Dedifferentiated amniotic fluid mesenchymal stem cell (primary cell): ENCODE data around the gene HCRTR1.

ENCODE experiments used
- DNase-seq: peaks from one replicate; pipeline ENCODE4 v3.0.0-alpha.2; 2016; ENCODE audit errors: extremely low spot score

Gene HCRTR1

DNA sequence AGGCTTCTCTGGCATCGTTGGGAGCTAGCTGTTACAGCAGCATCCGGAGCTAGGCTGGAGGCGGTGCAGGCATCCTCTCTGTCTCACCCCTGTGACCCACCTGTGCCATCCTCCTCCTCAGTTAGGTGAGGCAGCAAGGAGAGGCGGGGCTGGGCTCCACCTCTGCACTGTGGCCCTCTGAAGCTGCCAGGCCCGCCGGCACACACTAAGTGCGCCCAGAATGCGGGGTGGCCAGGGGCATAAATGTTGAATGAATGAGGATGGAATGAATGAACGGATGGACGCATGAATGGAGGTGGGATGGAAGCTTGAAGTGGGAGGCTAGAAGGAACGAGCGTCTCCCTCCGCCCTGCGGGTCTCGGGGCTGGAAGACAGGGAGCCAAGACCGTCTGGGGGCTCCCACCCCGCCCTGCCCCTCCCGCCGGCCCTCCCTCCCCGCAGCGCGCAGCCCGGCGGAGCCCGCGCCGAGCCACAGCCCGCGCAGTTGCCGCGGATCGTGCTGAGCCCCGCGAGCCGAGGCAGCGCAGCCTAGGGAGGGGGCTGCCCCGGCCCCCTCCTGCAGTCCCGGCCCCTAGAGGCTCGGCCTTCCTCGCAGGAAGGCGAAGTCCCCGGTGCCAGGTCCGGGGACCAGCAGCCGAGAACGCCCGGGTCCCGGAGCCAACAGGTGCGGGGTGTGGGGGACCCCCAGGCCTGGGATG is at the start of gene HCRTR1:
HCRTR1 (plus strand) TSS at position 472 of the 698 bp plus-strand sequence. CDS start 1,504 bp downstream, outside the sequence.
- no peak for DNase-seq

DNA sequence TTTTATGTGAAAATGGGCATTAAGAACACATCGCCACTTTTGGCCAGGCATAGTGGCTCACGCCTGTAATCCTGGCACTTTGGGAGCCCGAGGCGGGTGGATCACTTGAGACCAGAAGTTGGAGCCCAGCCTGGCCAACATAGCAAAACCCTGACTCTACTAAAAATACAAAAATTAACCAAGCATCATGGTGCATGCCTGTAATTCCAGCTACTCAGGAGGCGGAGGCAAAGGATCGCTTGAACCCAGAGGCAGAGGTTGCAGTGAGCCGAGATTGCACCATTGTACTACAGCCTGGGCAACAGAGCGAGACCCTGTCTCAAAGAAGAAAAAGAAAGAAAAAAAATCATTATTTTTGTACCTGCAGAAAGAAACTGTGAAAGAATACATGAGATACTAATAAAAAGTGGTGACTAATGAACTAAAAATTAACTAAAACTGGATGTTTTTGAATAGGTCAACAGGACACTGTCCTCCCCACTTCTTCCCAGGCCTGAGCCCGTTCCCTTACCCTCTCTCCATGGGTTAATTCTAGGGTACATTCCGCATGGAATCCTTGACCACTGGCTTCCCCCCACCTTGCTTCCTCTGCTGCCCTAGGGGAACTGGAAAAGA is 49.4 kb upstream of the HCRTR1 start:
- DNase-seq, result peak; percentile 25

DNA sequence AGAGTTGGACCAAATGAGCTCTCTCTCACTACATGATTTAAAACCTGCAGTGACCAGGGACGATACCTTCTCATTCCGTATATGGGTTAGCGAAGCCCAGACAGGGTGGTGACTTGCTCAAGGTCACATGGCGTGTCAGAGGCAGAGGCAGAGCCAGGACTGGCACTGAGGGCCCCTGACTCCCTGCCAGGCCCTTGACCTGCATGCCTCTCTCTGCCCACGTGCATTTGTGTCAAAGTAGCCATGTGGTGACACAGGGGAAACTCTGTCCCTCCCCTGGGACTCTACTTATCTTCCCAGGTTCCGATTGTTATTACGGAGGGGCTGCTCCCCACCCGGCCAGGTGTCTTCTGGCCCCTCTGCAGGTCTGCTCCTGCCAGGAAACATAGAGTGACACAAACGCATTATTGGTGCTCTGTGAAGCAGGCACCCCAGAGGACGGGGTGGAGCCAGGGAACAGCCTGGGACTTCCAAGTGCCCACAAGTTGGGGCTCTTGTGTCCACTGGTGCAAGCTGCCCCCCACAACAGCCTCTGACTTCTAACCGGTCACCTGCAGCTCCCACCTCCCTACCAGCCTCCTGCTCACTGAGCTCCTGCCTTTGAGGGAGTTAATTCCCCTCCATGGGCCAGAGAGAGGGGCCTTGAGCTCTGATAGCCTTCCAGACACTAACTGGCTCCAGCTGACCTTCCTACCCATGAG is 48.4 kb upstream of the HCRTR1 start:
- DNase-seq, result no peak

GRCh38 chr1:31569596-31570173 is 47.8 kb upstream of the HCRTR1 start:
- DNase-seq, result no peak

DNA sequence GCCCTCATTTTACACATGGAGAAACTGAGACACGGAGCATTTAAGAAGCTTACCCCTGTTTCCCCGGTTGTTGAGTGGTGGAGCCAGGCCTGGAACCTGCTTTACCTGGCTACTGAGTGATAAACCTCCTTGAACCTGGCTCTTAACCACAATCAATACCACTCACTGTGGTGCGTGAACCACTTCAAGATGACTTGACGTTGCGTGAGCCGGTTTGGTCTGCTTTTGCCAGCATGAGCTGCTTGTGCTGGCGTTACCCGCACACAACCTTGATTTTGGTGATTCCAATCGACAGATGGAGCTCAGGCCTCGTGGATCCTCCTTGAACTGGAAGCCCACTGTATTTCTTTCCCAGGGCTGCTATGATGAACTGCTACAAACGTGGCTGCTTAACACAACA is 47.3 kb upstream of the HCRTR1 start:
- no peak for DNase-seq

- no peak for DNase-seq
These were observed 46.6 kb upstream of the HCRTR1 start for GRCh38 chr1:31570906-31571305.

GRCh38 chr1:31571340-31572295 is 45.9 kb upstream of the HCRTR1 start:
- DNase-seq, result no peak

GRCh38 chr1:31572323-31573104 is 45.0 kb upstream of the HCRTR1 start:
- DNase-seq, result no peak

GRCh38 chr1:31573261-31573660 is 44.2 kb upstream of the HCRTR1 start:
- no peak for DNase-seq

DNA sequence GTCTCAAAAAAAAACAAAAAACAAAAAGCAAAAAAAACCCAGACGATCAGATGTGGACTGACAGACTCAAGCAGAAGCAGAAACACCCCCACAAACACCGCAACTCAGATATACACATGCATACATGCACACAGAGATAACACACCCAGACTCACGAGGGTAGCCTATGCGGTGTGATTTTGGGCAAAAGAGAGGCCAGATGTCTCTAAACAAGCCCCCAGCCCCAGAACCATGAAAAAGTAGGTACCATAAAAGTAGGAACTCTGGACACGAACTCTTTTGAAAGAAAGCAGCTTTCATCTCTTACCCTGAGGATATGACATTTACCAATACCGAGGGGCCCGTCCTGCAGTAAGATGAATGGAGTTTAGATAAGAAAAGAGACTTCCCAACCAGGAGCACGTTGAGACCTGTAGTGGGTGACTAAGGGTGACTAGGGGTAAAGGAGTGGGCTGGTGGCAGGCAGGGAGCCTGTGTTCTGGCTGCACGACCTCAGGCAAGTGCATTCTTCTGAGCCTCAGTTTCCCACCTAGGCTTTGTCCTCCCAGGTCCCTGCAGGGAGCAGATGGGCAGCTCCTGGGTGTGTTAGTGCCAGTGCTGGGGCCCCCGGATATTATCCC is 42.6 kb upstream of the HCRTR1 start:
- no peak for DNase-seq

GRCh38 chr1:31575369-31576140 is 41.9 kb upstream of the HCRTR1 start:
- DNase-seq, result no peak

DNA sequence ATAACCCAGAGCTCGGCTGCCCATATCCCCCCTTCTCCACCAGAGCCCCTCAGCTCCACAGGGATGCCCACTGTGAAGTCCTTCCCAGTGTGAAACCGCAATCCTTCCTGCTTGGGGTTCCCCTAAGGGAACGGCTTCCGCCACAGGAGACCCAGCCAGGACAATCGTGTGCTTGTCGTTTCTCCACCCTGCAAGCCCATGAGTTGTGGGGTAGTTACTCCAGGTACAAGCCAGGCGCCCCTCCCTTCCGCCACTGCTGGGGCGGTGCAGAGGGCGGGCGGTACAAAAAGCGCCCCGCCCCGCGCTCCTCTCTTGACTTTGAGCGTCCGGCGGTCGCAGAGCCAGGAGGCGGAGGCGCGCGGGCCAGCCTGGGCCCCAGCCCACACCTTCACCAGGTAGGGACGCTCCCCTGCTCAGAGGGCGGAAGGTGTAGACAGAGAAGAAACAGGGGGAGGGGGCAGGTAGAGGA is 41.3 kb upstream of the HCRTR1 start, which contains the start of gene TINAGL1:
TINAGL1 (plus strand) TSS at position 315 of the 469 bp plus-strand sequence. CDS start 634 bp downstream, outside the sequence.
- no peak for DNase-seq

DNA sequence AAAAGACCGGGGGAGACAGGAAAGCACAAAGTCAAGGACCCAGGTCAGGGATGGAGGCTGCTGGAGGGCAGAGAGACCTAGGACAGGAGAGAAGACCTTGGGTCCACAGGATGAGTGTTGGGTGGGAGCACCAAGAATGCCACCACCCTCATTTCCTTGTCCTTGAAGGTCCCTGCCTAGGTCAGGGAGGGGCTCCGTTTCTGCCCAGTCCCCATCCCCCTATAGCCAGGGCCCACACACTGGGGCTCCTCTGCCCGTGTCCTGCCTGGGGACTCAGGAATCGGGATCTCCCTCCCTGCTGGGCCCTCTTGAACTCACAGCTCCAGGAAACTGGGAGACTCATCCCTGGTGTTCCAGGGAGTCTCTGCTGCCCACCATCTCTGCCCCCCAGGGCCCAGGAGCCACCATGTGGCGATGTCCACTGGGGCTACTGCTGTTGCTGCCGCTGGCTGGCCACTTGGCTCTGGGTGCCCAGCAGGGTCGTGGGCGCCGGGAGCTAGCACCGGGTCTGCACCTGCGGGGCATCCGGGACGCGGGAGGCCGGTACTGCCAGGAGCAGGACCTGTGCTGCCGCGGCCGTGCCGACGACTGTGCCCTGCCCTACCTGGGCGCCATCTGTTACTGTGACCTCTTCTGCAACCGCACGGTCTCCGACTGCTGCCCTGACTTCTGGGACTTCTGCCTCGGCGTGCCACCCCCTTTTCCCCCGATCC is 40.6 kb upstream of the HCRTR1 start:
- no peak for DNase-seq

- DNase-seq, result no peak
These were observed 39.8 kb upstream of the HCRTR1 start for GRCh38 chr1:31577515-31578192.

- DNase-seq, result no peak
These were observed 38.1 kb upstream of the HCRTR1 start for GRCh38 chr1:31579374-31579773.

DNA sequence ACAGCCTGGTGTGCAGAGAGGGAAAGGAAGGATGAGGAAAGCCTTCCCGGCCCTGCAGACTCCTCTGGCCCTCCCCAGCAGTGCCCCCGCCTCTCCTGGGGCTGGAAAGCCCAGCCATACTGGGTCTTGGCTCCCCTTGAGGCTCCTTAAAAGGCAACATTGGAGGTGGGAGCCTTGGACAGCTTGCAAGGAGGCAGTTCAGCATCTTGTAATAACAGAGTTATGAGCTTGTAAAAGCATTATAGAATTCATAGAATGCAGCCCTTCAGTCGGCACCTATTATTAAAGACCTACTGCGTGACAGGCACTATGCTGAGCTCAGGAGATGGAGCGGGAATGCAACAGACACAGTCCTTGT is 37.0 kb upstream of the HCRTR1 start:
- DNase-seq, result no peak

DNA sequence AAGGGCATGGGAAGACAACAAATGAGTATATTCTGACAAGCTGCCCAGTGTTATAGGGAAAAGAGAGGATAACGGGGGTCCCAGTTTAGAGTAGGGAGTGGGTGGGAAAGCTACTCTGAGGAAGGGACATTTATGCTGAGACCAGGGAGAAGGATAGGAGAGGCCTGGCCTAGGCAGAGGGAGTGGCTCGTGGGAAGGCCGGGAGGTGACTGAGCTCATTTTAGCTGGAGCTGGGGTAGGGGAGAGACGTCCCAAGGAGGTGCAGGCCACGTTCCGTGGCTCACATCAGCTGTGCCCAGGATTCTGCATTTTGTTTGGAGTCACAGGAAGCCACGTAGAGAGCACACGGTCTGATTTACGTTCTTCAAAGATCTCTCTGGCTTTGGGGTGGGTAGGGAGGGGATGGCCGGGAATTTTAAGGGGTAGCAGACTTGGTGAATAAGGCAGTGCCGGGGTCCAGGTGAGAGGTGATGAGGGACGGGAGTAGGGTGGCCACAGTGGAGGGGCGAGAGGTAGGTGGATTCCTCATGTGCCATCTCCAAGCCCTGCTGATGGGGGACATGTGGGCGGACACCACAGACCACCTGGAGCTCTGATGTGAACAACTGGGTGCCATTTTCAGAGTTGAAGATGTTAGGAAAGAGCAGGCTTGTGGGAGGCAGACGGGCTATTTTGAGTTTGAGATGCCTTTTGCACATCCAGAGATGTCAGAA is 36.4 kb upstream of the HCRTR1 start:
- DNase-seq, result no peak
